AG04449 (cell line): ENCODE results near the gene VASH1.
A peak's percentile ranks its signal among the peaks of the same experiment; 100 is the strongest.

ENCODE experiments used
- CTCF ChIA-PET: fragments of 350-600 bp; formaldehyde crosslinking; extraction: SDS; loops from one replicate; lab custom pipeline; 2021; ENCODE audit warnings: antibody characterized with exemption; lab: Yijun Ruan, JAX
- POLR2A ChIA-PET: fragments of 400-600, 350-600 bp; formaldehyde crosslinking; extraction: SDS; loops from one replicate; lab custom pipeline; 2020; ENCODE audit warnings: antibody characterized with exemption, inconsistent platforms; lab: Yijun Ruan, JAX
- DNase-seq: peaks from one replicate; pipeline ENCODE4 v3.0.0-alpha.2; 2010; ENCODE audit warnings: low read depth, low spot score
- H3K4me3 ChIP-seq: 2 replicates; pipeline ENCODE4 v1.5.1; 2011; ENCODE audit warnings: low read depth, mild to moderate bottlenecking, control low read depth, low read length
- CTCF ChIP-seq: IDR thresholded peaks from one replicate; pipeline ENCODE4 v1.5.1; 2011; ENCODE audit warnings: mild to moderate bottlenecking, moderate library complexity, low read length, control low read depth, inconsistent platforms; ENCODE audit not compliant: insufficient read depth; ENCODE audit errors: missing control alignments

Gene VASH1

GRCh38 chr14:76762411-76763095 lies 1.3 kb downstream of the VASH1 start:
- CTCF ChIA-PET = interaction anchor here (1.8 kb wide), 1 partner anchor 53 kb away, joined by 7 read pairs; no protein-coding TSS in a partner anchor
- POLR2A ChIA-PET = no interaction called here
- H3K4me3 ChIP-seq = peak overlapping the region; percentile 68
- no peak for TF ChIP-seq CTCF
- DNase-seq = no peak

- CTCF ChIA-PET = no interaction called here
Measured at GRCh38 chr14:76763096-76764041, 2.1 kb downstream of the VASH1 start.

GRCh38 chr14:76765461-76765931 lies 4.2 kb downstream of the VASH1 start:
- DNase-seq = no peak

More at GRCh38 chr14:76763096-76764041, 2.1 kb downstream of the VASH1 start:
- TF ChIP-seq CTCF = no peak
- no peak for DNase-seq
- POLR2A ChIA-PET = no interaction called here
- no peak overlapping the region for H3K4me3 ChIP-seq

GRCh38 chr14:76767681-76768656 lies 6.7 kb downstream of the VASH1 start:
- ChIA-PET CTCF (interaction anchor here (1.9 kb wide), 2 partner anchors 17 to 58 kb away, joined by 6 to 8 read pairs; no protein-coding TSS in a partner anchor), POLR2A (no interaction called here)
- no peak for TF ChIP-seq CTCF
- DNase-seq = no peak
- H3K4me3 ChIP-seq = no peak overlapping the region

More at GRCh38 chr14:76765461-76765931, 4.2 kb downstream of the VASH1 start:
- TF ChIP-seq CTCF = no peak
- POLR2A ChIA-PET = interaction anchor here (0.6 kb wide), 1 partner anchor 93 kb away, joined by 5 read pairs; no protein-coding TSS in a partner anchor
- no peak overlapping the region for H3K4me3 ChIP-seq
- CTCF ChIA-PET = interaction anchor here (1.4 to 1.9 kb wide), 3 partner anchors 11 to 55 kb away, joined by 4 to 8 read pairs (median 8); no protein-coding TSS in a partner anchor

- ChIA-PET CTCF (interaction anchor here (1.5 to 6.0 kb wide), 3 partner anchors 9 to 16 kb away, joined by 3 to 42 read pairs (median 6); no protein-coding TSS in a partner anchor), POLR2A (no interaction called here)
- no peak for DNase-seq
- H3K4me3 ChIP-seq = no peak overlapping the region
- no peak for TF ChIP-seq CTCF
Measured at GRCh38 chr14:76768671-76769500, 7.6 kb downstream of the VASH1 start.
